DMS 273 (cell line): ENCODE data around the gene PCMTD2.

Experiments
- DNase-seq: peaks from one replicate; lab custom pipeline; 2025; ENCODE audit not compliant: unreplicated experiment; lab: John Stamatoyannopoulos, UW

The PCMTD2 gene

DNA sequence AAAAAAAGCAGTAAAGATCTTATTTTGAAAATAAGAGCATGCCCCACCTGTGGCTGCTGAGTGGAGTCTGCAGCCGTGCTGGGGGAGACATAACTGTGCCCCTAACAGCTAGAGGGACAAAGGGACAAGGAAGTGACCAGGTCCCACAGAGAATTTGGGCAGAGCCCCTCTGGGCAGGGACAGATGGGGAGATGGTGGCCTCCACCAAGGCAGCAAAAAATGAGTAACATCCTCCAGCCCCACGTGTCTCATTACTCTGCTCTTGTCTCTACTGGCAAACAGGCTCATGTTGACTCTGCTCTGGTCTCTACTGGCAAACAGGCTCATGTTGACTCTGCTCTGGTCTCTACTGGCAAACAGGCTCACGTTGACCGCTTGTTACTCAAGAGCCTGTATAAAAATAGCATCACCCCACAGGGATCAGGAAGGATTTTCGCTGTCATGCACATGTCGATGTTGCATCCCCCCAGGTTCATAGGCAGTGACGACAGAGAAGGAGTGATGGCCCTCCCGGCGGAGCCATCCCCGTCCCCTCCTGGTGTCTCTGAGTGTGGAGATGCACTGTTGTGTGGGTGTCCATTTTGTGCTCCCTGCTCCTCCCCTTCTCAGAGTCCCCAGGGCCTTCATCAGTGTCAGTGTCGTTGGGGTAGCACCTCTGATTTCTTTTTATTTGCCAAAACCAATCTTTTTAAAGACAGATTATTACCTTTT lies 17.3 kb upstream of the PCMTD2 start:
- DNase-seq: no peak

DNA sequence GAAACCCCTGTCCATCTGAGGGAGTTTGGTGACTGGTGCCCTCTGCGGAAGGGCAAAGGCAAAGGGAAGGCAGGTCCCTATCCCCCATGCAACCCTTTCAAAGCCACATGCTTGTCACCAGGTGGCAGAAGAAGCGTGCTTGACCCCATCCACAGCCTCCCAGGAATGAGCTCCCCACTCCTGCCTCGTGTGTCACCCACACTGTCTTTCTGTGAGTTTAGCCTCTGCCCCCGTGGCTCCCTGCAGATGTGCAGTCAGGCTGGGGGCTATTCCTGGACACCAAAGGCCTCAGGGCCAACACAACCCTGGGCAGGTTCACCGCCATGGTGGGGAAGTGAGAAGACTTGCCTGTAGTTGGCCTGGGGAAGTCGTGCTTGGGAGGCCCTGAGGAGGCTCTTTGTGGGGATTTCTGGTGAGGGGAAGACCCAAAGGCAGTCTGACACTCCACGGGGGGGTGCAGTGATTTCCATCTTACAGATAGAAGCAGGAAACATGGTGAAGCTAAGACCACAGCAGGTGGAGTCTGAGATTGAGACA lies 16.6 kb upstream of the PCMTD2 start:
- no peak for DNase-seq

DNA sequence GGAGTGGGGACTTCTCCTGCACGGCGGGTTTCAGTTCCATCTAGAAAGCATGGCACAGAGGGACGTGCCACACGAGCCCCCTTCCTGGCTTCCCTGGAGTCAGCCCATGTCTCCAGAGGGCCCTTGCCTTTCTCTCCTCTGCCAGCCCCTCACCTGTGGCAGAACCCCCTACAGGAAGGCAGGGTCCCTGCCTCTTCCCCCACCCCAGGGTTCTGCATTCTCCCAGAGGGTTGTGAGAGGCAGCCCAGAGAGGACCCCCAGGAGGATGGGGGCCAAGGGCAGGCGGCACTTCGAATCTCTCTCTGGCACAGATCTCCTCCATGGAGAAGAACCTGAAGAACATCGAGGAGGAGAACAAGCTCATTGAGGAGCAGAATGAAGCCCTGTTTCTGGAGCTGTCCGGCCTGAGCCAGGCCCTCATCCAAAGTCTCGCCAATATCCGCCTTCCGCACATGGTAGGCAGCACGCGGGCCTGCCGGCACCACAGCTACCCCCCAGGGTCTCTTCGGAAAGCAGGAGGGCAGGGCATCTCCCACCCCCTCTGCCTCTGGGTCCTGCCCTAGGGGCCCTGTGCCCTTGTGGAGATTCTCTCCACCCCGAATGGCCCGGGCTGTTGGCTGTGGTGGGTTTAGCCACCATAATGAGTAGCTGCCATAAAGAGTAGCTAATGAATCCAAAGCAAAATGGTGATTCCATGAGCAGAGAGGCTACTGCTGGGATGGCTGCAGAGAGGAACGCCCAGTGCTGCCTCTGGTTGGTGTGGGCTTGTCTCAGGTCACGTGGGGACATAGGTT lies 15.9 kb upstream of the PCMTD2 start:
- no peak for DNase-seq

DNA sequence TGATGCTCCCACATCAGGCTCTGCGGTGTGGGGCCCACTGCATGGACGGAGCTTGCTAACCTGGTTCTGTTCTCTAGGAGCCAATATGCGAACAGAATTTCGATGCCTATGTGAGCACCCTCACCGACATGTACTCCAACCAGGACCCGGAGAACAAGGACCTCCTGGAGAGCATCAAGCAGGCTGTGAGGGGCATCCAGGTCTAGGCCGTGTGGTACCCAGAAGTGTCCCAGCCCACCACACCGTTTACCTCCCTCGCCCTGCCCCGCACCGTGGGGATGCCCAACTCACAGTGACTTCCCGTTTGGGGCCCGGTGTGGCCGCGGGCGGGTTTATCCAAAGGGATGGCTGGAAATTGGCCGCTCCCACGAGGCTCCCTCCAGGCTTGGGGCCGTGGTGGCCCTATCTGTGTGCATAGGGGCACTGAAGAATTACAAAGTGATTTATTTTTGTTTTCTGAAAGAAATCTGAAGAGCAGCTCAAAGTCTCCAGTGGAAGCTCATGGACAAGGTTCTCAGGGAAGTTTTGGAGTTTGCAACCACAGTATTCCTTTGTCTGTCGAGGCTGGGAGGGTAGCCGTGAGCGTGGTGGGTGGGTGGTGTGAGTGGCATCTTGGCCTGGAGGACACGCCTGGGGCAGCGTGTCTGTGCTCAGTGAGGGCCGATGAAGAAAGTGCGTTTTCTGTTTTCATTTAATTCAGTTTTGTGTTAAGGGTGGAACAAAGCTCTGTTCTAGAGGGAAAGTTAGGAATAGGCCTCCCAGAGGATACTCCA lies 15.1 kb upstream of the PCMTD2 start:
- no peak for DNase-seq

DNA sequence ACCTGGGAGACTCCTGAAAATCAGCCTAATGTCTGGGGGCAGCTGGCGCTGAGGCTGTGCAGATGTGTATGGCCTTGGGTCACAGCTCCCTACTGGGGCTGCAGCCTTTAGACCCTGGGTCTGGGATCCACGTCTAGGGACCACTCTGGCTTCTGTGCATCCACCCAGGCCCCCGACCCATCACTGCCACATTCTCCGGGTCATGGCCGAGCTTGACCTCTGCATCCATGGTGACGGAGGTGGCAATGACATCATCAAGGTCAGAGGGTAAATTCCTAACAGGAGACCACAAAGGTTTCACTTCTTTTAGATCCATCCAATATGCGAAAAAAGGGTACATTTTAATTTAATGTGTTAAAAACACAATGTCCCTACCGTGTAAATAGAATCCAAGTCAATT lies 14.5 kb upstream of the PCMTD2 start:
- DNase-seq: no peak

DNA sequence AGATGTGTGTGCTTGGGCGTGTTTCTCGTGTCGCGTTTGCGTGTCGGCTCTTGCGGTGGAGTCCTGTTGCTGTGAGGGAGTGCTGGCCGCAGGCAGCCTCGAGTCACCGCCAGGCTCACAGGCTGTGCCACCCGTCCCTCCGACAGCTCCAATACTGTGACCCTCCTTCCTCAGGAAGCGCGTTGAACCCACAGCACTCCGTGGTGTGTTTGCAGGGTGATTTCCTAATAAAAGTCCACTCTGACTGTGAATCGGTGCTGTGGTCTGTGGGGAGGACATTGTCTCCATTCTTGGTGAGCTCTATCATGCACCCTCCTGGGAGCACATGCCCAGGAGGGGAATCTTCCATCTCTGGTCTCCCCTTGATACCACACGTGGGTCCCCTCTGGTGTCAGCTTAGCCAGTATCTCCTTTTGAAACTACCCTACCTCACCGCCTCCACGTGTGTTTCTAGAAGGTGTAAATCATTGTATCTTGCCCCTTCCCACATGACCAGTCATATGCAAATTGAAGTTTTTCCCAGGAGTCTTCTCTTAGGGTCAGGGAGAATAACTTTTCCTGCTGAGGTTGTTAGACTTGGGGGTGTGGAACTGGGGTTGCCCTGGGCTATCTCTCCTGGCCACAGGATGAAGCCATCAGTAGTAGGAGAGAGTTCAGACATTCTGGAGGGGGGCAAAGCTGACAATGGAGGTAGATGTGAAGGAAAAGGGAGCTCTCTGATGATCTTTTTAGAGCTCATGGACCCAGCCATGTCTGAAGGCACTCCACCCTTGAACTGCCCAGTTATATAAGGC lies 13.3 kb upstream of the PCMTD2 start:
- no peak for DNase-seq

DNA sequence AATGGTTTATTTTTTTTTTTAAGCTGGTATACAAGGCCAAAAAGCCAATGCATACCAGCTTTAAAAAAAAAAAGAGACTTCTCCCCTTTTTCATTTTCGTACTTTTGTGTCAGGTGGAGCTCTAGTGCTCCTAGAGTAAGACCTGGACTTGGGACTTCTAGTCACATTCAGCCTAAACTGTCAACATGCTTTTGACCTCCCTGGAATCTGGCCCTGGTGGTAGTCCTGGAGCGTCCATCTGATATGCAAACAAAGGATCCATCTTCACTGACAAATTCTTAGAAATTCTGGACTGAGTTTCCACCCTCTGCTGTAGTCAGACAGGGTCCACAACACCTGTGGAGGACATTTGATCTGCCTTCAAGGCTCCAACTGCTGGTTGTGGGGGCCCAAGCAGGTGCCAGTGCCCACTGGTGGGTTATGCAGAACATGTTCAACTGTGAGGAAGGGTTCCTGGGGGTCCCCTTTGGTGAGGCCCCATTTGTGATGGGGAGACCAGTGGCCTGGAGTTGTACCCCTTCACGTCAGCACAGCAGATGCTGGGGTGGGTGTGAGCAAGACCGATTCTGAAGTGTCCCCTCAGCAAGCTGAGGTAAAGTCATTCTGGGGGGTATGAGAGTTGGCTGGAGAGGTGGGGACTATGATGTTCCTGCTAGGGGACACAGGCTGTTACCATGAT lies 12.6 kb upstream of the PCMTD2 start:
- no peak for DNase-seq

DNA sequence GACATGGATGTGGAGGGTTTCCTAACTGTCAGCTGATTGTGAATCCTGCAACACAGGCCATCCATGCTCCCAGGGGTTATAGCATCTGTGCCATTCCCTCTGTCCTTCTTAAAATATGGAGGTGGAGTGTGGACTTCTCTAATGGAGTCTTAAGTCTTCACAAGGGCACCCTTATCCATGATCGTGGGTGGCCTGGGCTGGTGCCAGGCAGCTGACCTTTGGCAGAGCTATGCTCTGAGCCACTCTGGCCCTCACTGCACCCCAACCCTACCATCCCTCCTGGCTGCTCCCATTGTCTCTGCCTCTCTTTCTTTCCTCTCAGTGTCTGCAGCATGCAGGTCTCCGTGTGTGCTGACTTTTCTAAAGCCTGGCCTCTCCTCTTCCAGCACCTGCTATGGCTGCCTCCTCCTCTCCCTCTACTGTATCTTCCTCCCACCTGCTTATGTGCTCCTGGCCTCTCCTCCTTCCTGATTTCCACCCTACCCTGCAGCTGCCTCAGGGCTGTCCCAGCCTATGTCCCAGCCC lies 11.2 kb upstream of the PCMTD2 start:
- no peak for DNase-seq

DNA sequence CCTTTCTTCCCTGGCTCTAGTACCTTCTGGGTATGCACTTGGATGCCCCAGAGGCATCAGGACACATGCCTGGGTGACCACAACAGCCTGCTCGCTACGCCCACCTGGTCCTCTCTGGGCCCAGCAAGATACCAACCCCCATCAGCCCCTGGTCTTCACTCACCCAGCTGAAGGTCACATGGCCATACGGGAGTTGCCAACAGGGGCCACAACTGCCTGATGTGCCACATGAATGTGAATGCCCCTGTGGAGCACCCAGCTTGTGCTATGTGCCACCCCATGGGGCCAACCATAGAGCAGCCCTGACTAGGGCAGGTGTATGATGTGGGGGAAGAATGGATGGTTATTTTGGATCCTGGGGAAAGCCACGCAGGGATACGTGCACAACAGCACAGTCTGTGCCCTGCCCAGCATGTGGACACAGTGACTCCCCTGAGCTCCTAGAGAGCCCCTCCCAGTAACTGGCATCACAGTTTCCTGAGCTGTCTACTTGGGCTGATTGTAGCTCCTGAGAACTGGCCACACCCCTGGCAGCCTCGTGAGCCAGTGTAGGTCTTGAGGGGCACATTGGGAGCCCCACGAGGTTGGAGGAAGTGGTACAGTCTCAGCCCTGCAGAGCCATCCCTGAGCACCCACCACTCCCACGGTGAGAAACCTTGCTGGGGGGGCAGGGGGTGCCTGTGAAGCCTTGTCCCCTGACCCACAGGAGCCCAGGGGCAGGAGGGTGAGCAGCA lies 10.5 kb upstream of the PCMTD2 start:
- no peak for DNase-seq

DNA sequence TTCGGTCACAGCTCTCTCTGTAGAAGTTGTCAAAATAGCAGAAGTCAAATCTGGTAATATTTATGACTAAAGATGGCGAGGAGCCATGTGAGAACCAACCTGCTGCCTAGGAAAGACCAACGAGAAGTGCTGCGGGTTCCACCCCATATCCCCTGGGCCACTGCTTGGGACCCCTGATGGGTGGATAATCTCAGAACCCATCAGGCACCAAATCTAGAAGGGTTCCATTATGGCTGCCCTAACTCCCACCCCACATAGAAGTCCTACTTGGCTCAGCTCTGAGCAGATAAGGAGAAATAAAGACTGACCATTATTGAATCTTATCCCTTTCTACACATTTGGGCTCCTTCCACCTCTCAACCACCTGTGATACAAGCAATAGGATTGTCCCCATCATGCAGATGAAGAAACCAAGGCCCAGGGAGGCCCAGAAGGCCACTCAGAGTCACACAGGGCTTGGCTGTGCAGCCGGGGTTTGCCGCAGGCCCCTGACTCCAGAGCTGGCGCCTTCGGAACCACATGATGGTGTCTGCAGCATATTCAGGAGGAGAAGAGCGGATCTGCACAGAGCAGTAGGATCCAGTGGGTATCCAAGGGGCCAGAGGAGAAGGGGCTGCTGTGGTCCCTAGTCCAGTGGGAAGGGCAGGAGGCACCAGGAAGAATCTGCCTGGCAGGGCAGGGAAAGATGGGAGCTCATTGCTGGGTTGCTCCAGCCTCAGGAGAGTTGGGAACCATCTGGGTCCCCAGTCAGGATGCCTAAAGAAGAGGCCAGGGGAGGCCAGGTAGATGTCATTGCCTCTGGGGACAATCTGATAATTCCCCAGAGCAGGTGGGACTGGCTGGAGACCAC lies 9.6 kb upstream of the PCMTD2 start:
- DNase-seq: no peak

DNA sequence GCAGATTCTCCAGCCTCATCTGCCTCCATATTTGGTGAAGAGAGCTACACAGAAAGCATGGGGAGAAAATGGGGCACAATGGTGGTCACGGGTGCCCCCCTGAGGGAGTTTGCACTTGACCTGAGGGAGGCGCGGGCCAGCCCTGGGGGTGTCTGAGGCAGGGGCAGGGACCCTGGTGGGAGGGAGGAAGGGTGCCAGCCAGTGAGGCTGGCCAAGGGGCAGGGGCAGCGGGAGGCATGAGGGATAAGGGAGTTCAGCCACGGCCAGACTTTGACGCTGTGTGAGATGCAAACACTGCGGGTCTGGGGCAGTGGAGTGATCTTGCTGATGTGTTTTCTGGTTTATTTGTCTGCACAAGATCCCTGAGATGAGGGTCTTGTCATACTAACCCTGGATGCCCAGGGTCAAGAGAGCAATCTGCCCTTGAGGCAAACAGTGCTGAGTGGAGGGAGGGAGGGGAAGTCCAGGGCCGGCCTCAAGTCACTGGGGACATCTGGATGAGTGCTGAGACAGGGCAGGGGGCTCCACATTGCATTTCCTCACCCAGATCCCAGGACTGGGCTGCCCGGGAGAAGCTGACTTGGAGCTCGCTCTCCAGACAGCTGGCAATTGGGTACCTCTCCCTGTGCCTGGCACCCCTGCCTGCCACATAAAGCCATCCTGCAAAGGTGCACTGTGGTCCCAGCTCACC lies 8.8 kb upstream of the PCMTD2 start:
- no peak for DNase-seq

DNA sequence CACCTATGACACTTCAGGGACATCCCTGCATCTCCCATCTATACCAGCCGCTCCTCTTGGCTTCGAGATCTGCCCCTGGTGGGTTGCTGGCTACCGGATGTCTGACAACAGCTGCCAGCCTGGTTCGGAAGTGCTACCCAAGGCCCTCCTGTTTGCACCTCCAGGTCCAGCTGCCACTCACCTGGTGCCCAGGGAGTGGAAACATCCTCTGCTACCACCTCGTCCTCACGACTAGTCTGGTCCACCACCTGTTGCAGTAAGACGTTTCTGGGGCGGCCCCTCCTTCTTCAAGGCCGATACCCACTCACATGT lies 8.3 kb upstream of the PCMTD2 start:
- no peak for DNase-seq

DNA sequence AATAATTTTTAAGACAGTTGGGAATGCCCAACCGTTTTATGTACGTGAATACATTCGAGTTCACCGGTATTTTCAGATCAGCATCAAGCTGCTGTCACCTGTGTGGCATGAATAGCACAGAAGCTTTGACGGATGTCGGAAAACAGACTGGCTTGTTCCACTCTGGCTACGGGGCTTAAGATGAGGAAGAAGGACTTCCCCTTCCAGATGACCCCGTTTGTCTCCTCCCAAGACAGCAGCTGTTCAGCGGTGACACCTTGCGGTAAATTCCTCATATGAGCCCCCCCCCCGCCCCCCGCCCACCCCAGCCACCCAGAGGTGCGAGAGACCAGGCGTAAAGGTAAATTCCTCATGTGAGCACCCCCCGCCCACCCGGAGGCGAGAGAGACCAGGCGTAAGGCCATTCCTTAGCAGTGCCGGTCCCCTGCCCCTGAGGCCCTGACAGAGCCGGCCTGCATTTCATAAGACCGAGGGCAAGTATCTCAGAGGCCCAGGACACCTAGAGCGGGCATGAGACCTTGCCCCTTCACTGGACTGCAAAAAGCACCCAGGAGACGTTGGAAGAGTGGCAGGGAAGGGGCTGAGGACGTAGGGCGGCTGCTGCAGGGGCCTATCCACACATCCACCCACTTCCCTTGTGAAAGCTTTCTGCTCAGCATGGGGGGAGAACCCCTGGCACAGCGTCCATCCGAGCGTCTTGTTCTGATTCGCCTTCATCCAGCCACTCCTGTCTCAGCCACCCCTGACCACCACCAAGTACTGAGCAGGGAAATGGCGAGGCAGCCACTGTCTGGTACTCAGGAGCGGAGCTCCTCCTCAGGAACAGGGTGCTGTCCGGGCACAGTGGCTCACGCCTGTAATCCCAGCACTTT lies 7.3 kb upstream of the PCMTD2 start:
- DNase-seq: no peak

DNA sequence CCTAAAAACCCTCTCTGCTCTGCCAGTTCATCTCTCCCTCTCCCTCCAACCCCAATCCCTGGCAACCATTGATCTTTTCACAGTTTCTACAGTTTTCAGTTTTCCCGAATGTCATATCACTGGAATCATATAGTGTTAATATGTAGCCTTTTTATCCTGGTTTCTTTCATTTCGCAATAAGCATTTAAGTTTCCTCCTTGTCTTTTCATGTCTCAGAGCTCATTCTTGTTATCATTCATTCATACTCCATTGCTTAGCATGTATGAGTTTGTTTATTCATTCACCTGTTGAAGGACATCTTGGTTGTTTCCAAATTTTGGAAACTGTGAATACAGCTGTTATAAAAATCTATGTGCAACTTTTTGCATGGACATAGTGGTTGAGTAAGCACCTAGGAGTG lies 5.5 kb upstream of the PCMTD2 start:
- no peak for DNase-seq

DNA sequence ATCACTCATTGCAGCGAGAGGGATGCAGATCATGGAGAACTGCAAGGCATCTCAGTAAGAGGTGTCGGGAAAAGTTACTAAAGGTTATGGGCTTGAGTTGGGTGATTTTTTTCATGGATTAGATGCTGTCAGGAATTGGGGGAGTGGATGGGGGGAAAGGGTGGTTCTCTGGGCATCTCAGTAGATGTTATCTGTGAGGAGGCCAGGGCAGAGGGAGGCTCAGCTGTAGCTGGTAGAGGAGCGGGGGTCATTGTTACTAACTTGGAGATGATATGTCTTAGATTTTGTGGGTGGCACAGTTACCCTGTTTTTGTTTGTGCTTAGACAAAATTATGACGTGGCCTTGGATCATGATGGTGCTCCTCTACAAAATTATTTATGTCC lies 2.6 kb upstream of the PCMTD2 start:
- no peak for DNase-seq

DNA sequence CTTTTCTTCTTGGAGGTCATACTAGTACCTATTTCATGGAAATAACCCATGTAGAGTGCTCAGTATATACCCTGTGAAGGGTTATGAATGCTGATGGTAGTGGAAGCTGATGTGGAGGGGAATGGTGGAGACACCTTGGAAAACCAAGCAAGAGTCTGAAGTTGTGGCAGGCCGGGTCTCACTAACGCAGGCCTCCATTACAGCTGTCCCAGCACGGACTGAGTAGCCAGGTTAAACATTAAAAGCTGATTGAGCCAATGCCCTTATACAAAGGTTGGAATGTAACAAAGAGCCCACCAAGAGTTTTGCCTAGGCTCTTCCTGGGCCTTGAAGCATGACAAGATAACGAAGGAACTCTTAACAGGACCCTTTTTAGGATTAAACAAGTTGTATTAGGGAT lies 2.1 kb upstream of the PCMTD2 start:
- DNase-seq: no peak

DNA sequence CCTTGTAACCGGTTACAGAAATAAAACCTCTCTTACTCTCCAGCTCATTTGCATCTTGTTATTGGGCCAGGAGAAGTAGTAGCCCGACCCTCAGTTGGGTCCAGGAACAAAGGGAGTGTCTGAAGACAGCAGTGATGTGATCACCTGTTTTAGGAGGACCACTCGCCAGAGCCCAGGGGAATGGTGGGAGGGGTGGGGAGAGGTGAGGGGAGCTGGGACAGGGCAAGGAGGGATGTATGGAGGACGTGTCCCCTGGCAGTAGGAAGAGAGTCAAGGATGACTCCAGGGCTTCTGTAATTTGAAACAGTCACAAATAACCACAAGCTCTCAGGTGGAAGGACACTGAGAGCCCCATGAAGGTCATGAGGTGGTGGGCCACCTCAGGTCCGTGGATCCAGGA lies 1.4 kb upstream of the PCMTD2 start:
- DNase-seq: no peak
